Measurements from ENCODE around the gene JADE1.
A peak's percentile ranks its signal among the peaks of the same experiment; 100 is the strongest.

GRCh38 chr4:128811571-128812441 is 2.3 kb downstream of the JADE1 start:
- TF ChIP-seq CTCF (IDR thresholded peaks at IDR 0.05) (no peak), POLR2A (IDR thresholded peaks at IDR 0.05) (peak; percentile 63), POLR2AphosphoS5 (IDR thresholded peaks at IDR 0.05) (peak; percentile 84 to 88 (median 88)), EP300 (IDR thresholded peaks at IDR 0.05; ENCODE audit: low read depth) (no peak)
